Ishikawa (cell line): Measurements from ENCODE around the gene GGCX.

ENCODE experiments used
- CEBPB ChIP-seq: IDR thresholded peaks from 2 replicates; pipeline ENCODE4 v1.6.1; 2012
- EGR1 ChIP-seq: IDR thresholded peaks from 2 replicates; pipeline ENCODE4 v1.6.1; 2012

GRCh38 chr2:85604568-85605339 lies 43.5 kb upstream of the GGCX start:
- TF ChIP-seq CEBPB (no peak), EGR1 (no peak)
